Astrocyte (in vitro differentiated cells and primary cell): ENCODE results near the gene KIAA0040.

Source experiments
- EZH2 ChIP-seq: IDR thresholded peaks from 2 replicates; pipeline ENCODE4 v1.6.1; 2012; ENCODE audit warnings: mild to moderate bottlenecking, low read length, inconsistent platforms; ENCODE audit not compliant: insufficient read depth
- TF ChIP-seq, protein P1 (sequence below): IDR thresholded peaks from 2 replicates; pipeline ENCODE4 v1.5.1; 2011; ENCODE audit warnings: low read depth, mild to moderate bottlenecking, inconsistent platforms, low read length, moderate library complexity; ENCODE audit not compliant: insufficient read depth

DNA sequence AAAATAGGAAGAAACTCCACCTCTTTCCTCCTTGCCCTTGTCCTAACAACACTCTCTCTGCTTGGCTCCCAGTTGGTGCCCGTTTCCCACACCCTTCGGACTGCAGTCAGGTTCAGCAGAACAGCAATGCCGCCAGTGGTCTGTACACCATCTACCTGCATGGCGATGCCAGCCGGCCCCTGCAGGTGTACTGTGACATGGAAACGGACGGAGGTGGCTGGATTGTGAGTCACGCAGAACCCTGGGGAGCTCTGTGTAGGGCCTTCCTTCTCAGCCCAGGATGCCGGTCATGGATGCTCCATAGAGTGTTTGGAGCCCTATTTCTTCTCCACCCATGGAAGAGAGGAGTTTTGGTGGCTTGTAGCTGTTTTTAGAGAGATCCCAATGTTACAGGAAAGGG is 64.1 kb downstream of the KIAA0040 start:
- TF ChIP-seq, protein P1, sequence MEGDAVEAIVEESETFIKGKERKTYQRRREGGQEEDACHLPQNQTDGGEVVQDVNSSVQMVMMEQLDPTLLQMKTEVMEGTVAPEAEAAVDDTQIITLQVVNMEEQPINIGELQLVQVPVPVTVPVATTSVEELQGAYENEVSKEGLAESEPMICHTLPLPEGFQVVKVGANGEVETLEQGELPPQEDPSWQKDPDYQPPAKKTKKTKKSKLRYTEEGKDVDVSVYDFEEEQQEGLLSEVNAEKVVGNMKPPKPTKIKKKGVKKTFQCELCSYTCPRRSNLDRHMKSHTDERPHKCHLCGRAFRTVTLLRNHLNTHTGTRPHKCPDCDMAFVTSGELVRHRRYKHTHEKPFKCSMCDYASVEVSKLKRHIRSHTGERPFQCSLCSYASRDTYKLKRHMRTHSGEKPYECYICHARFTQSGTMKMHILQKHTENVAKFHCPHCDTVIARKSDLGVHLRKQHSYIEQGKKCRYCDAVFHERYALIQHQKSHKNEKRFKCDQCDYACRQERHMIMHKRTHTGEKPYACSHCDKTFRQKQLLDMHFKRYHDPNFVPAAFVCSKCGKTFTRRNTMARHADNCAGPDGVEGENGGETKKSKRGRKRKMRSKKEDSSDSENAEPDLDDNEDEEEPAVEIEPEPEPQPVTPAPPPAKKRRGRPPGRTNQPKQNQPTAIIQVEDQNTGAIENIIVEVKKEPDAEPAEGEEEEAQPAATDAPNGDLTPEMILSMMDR, result no peak
- no peak for TF ChIP-seq EZH2
